ENCODE measurements around the gene METTL21C.

METTL21C gene

DNA sequence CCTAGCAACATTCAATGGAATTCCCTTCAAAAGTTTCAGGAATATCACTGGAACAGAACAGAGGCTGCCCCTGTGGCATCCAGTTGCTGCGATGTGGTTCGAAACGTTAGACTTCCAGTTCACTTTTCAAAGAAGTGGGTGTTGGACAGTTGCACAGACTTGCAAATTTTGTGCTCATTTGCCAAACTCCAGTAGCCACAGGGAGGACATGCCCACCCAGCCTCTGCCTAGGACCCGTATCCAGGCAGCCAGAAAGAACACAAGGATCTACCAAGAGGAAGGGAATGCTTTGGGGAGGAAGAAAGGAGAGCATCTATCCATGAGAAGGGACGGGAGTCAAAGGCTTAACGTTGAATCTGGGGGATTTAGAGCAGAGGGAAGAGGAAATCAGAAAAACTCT, at the start of gene METTL21C:
Gene METTL21C (minus strand): TSS at position 108 of the 400 bp plus-strand sequence. CDS start 546 bp downstream, outside the sequence.
- no peak for DNase-seq (ENCODE audit: low read depth)

GRCh38 chr13:102742506-102742905, 47.7 kb upstream of the METTL21C start:
- DNase-seq (ENCODE audit: low read depth), result no peak

DNA sequence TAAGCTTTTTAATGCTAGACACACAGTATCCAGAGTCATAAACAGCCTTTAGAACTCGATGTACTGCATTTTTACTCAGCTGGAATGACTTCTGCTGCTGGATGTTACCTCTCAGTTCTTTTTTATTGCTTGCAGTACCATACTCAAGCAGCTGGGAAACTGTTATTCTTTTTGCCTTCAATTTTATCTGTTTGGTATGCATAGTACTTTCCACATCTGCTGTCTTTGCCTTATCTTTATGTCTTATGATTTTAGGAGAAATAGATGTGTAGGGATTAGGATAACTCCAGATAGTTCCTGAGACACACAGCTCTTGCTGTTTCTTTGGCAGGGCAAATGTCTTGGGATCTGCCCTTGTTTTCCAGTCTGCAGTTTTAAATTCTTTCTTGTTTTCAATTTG, 47.3 kb upstream of the METTL21C start:
- DNase-seq (ENCODE audit: low read depth), result no peak

DNA sequence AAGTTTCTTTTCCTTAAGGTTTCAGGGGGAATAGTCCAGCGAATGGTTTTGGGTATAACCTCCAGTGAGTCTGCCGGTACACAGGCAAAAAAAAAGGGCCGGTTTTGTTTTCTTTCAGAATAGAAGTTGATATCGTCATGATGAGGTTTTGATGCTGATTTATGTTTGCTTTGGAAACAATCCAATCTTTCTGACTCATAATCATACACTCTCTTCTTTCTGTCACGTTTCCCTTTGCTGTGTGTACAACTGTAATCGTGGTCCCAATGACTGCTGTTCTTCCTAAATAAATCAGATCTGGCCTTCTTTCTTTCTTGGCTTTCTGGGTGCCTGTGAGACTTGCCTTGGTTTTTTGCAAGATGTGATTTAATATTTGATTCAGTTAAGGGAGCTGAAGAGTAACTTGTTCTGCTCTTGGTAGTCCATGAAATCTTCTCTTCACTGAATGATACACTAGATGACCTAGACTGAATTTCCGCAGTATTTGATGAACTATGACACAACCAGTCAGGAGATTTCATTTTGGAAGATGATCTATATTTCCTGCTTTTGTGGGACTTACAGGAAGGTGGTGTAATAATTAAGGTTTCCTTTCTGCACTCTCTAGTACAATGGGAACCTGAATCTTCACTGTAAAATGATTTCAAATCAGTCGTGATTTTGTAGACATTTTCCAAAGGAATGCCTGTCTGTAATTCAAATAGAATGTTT, 34.9 kb upstream of the METTL21C start:
- no peak for DNase-seq (ENCODE audit: low read depth)

DNA sequence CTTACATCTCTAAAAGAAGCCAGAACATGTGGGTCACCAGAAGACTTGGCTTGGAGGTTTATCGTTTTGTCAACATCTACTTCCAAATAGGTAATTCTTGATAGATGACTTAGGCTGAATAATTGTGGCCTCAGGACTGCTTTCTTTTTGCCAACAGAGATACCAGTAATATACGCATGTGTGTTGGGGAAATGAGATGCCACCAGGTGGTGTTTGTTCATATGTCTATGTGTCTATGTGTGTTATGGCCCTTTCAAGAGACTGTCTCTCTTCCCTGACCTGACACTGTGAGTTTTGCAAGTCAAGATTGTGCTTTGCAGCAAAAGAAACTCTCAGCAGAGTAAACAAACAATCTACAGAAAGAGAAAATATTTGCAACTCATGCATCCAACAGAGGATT, 31.6 kb upstream of the METTL21C start:
- no peak for DNase-seq (ENCODE audit: low read depth)

DNA sequence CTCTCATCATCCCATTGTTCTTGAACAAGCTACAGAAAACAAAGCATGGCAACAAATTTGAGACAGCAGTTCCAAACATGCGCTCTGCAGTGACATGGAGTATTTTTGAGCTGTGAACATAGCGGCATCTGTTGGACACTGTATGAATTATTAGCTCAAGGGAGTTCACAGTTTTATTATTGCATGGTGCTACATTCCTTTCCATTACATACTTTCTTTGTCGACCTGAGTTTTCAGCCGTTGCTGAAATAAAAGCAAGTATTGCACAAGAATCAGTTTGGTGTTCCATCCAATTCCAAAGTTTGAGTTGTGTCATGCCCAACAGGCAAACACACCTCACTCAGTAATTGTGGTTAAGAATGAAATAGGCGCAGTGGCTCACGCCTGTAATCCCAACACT, 30.1 kb upstream of the METTL21C start:
- no peak for DNase-seq (ENCODE audit: low read depth)

DNA sequence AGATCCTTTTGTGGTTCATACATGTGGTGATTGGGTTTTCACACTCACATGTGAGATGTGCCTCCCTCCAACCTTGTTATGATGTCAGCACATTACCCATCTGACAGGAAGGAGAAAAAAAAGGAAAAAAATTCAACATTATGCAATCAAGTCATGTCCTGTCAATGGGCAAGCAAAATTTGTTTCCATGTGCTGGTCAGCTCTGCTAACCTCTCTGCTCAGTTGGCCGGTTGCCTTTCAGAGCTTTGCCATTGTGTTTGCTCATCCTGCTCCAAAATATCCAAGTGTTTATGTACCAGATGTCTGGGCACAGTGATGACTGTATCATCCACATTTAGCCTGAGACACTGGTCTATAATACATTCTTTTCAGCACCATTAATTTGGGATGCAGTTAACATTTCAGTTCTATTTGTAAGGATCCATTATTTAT, 27.0 kb upstream of the METTL21C start:
- DNase-seq (ENCODE audit: low read depth), result no peak

DNA sequence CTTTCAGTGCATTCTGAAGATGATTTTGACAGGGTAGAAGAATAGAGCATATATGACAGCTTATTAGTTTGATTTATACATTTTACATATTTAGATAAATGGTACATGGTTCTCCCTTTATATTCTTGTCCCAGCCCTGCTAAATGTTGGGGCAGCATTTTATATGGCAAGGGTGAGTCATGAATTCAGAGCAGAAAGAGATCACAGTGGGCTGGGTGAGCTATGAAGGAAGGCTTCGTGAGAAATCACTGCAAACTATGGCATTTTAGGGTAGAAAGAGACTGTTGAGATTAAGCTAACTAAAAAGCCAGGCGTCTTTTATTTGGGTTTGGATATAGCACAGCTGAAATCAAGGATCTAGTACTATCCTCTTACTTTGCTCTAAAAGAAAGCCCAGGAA, 23.9 kb upstream of the METTL21C start:
- no peak for DNase-seq (ENCODE audit: low read depth)

- no peak for DNase-seq (ENCODE audit: low read depth)
These were observed 20.6 kb upstream of the METTL21C start for GRCh38 chr13:102715447-102715846.

DNA sequence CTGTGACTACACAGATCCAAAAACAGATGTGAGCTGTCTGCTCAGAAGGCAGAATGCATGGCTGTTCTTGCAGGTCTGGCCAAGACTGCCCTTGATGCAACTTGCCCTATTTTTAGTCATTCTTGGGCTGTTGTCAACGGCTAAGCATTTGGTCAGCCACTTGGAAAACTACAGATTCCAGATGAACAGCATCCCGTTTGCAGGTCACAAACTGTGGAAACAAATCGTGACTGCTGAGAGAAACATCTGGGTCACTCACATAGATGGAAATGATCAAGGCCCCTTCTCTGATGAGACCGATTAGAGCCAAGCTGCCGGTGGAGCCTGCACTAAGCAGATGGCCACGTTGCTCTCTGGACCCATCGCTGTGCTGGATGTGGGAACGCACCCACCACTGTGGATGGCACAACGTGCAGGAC, 15.4 kb upstream of the METTL21C start:
- no peak for DNase-seq (ENCODE audit: low read depth)

DNA sequence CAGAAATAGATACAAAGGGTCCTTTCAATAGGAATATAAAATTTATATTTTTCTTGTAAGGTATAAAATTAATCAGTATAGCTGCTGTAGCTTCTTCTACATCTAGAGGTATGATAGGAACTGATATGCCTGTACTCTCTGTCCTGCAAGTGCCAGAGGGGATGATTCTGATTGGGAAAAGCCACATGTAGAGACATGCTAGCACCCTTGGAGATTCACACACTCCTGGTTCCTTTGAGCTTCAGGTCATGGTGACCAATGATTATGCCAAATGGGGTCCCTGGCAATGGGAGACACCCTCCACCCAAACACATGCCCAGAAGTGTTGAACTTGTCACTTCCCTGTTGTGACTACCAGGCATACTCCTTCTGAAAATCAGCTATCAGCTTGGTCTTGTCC, 14.7 kb upstream of the METTL21C start:
- no peak for DNase-seq (ENCODE audit: low read depth)

DNA sequence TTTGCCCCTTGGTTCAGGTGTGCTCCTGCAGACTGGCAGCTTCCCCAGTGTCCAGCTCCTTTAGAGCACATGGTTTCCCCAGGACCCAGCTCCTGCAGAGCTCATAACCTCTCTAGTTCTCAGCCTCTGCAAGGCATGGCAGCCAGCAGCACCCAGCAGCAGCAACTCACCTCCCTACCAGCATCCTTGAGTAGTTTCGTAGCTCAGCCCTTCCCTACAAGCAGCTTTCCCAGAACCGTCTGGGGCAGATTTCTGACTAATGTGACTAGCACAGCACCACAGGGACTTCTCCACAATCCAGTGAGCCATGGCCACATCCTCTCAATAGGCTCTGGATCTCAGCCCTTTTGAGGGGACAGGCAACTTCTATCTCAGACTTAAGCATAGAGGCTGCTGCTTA, 14.1 kb upstream of the METTL21C start:
- DNase-seq (ENCODE audit: low read depth), result no peak

GRCh38 chr13:102708211-102708610, 13.4 kb upstream of the METTL21C start:
- no peak for DNase-seq (ENCODE audit: low read depth)

DNA sequence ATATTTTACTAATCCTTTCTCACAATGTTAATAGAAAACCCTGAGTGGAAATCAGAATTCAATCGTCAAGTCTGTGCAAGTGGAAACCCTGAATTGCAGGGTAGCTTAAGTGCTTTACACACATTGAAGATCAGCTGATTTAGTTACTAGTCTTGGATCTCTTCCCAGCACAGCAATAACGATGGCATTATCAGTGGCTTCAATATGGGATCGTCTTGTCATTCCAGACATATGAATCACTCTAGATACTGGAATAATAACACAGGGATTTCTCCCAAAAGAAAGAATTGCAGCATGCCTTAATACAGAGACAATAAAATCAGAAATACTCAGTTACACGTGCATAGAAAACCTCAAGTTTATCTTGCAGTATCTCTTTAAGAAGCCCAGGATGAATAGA, 12.6 kb upstream of the METTL21C start:
- DNase-seq (ENCODE audit: low read depth), result no peak

DNA sequence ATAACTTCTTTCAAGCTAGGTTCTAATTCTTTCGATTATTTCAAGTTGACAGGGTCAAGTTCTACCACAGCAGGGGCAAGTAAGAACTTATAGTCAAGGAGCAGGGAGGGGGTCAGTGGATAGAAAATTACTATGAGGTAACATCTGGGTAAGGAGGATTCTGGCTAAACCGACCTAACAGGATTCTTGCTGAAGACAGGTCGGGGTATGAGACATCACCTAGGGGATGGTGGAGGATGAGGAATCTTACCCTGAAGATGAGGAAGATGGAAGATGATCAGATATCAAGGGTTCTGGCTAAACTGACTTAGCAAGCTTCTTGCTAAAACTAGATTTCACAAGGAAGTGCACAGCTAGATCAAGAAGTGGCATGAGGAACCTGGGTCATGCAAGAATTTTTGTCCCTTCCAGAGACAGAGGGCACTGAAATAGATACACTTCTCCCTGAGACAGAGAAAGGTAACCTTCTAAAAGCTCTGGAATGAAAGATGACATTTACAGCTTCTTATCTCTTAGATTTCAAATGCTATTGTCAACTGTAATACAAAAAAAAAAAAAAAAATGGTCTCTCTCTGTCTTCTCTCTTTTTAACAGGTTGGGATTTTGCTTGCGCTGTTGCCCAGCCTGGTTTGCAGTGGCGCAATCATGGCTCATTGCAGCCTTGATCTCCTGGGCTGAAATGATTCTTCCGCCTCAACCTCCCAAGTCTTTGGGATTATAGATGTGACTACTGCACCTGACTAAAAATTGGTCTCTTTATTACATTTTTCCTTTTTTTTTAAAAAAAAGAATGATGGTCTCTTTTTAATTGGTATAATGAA, 9.6 kb upstream of the METTL21C start:
- DNase-seq (ENCODE audit: low read depth), result no peak

GRCh38 chr13:102703726-102704035, 8.8 kb upstream of the METTL21C start:
- DNase-seq (ENCODE audit: low read depth), result no peak

DNA sequence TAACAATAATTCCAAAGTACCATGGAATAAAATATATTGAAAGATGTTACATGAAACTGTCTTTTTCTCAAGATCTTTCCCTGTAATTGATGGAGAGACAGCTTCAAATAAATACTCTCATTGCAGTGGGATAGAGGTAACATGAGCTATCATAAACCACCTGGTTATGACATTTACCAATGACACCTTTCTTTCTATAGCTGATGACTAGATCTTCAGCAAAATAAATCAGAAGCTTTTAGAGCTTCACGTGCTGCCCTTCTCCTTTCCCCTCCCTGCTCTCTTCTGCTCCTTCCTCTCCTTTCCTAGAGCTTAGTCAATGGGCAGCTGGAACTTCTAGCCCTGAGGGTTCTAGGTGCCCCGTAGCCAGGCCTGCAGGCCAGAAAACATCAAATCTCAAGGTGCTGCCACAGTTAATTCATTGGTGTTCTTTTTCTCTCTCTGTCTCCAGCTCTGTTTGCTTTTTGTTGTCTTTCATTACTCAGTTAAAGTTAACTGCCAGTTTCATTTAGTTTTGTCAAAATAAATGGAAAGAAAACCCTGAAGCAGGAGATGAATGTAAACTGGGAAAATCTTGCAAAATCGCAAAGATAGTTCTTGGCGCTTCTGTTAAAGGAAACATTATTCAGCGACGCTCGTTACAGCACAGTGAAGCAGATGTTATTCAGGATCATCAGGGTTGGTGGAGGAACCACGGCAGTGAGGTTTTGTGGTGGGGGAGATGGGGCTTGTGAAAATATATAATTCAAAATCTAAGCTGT, 8.3 kb upstream of the METTL21C start:
- no peak for DNase-seq (ENCODE audit: low read depth)

- DNase-seq (ENCODE audit: low read depth), result no peak
These were observed 6.5 kb upstream of the METTL21C start for GRCh38 chr13:102701331-102701730.

DNA sequence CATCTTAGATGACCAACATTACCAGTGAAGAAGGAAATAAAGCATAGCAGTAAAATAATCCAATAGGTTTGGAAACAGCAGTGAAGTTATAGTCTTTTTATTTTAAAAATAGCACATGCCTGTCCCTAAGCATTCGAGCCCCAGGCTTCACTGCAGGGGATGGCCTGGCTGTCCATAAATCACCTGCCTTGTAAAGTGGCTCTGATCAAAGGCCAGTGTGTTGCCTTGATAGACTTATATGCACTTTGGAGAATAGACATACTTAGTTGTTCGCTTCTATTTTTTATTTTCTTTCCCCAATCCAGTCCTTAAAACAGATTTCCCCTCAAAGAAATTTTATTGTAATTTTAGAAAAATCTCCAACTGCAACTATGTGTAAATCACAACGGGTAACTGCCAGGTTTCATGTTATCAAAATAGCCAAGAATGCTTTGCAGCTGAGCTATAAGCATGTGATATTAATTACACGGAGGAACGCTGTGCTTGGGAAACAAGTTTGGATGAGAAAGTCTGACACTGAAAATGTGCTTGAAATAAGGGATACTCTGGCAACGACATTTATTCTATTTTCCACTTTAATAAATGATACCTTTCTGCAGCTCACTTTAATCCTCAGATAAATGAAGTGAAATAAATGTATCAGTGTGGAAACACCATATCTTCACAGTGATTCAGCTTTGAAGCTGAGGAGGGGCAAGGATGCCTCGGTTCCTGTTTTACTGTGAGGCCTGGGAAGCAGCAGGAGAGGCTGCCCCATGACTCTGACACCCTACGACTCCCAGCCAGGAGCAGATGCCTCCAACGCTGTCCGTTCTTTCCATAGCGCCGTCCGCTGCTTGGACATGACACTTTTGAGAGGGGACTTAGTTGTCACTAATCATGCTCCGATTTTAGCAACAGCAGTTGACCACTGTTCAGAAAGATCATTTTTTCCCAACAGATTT, 5.5 kb upstream of the METTL21C start:
- DNase-seq (ENCODE audit: low read depth), result no peak

GRCh38 chr13:102699504-102699903, 4.7 kb upstream of the METTL21C start:
- no peak for DNase-seq (ENCODE audit: low read depth)

- DNase-seq (ENCODE audit: low read depth), result no peak
These were observed 3.8 kb upstream of the METTL21C start for GRCh38 chr13:102698649-102698980.
